PC-9 (cell line): Measurements from ENCODE around the gene COMT.

ENCODE experiments used
- CTCF ChIP-seq: fragments of 200-600 bp; sonication (generic); conservative IDR thresholded peaks from 2 replicates; pipeline ENCODE4 v1.6.1; 2017; ENCODE audit warnings: mixed run types, antibody characterized with exemption, mild to moderate bottlenecking, moderate library complexity
- EZH2 ChIP-seq: fragments of 200-600 bp; sonication (generic); IDR thresholded peaks from 2 replicates; pipeline ENCODE4 v1.8.0; 2017; ENCODE audit warnings: antibody characterized with exemption, low read depth

- TF ChIP-seq CTCF (no peak), EZH2 (no peak)
These were observed 44.4 kb downstream of the COMT start for GRCh38 chr22:19986011-19986409.
